ENCODE results near the gene KIAA0319L.

- TF ChIP-seq CTCF (conservative IDR thresholded peaks at IDR 0.05; ENCODE audit: low read length) = no peak
- TF ChIP-seq EZH2phosphoT487 (IDR thresholded peaks at IDR 0.05; ENCODE audit: borderline replicate concordance, low read depth, low read length) = no peak
Observed at GRCh38 chr1:35511305-35511704, 45.9 kb downstream of the KIAA0319L start.

Data from OCI-LY7 (cell line).